Hypothalamus (tissue), 51 donors: Measurements from ENCODE around the gene ALOX15B.
A peak's percentile ranks its signal among the peaks of the same experiment; 100 is the strongest.
"Not testable (repeated sequence)": the region's sequence is repeated elsewhere in the genome, so short reads cannot be mapped to it uniquely, and the experiment has no call there.

Experiments used
- DNase-seq, 51 donors: peaks; one replicate each; lab custom pipeline; 2025; lab: John Stamatoyannopoulos, UW

ALOX15B gene

GRCh38 chr17:8059131-8059530 lies 20.3 kb downstream of the ALOX15B start:
- DNase-seq: no peak

GRCh38 chr17:8060274-8060673 lies 21.4 kb downstream of the ALOX15B start:
- peak in 28 of 51 donors; percentile 3 to 81 (median 31) for DNase-seq

GRCh38 chr17:8061851-8062250 lies 23.0 kb downstream of the ALOX15B start:
- not testable (repeated sequence) for DNase-seq

DNA sequence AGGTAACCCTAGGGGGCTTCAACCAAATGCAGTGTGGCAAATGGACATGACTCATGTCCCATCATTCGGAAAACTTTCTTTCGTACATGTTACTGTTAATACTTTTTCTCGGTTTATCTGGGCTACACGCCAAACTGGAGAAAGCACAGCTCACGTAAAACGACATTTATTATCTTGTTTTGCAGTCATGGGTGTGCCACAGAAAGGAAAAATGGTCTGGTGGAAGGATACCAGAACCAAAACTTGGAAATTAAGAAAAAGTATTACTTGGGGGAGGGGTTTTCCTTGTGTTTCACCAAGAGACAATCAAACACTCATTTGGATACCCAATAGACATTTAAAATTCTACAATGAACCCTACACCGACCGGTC lies 23.6 kb downstream of the ALOX15B start:
- no peak for DNase-seq

DNA sequence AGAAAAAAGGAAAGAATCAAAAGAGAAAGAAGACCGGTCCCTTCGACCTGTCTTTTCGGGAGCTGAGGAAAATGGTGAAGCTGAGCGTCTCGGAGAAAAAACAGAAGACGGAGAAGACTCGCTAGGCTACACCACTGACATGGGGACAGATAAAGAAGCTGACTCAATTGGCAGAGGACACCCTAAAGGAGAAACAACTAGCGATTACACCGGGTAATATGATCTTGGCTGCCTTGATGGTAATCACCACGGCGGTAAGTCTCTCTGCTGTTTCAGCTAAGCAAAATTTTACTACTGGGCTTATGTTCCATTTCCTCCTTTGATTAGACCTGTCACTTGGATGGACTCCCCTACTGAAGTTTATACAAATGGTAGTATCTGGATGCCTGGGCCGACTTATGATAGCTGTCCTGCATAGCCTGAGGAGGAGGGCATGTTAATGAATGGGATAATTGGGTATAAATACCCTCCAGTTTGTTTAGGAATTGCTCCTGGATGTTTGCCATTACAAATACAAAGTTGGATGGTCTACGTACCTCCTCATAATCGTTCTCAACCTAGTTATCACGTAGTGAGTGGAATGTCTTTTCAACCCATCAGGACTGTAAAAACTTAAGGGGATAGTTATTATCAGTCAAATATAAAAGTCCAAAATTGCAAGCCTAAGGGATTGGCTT lies 24.1 kb downstream of the ALOX15B start:
- no peak for DNase-seq

DNA sequence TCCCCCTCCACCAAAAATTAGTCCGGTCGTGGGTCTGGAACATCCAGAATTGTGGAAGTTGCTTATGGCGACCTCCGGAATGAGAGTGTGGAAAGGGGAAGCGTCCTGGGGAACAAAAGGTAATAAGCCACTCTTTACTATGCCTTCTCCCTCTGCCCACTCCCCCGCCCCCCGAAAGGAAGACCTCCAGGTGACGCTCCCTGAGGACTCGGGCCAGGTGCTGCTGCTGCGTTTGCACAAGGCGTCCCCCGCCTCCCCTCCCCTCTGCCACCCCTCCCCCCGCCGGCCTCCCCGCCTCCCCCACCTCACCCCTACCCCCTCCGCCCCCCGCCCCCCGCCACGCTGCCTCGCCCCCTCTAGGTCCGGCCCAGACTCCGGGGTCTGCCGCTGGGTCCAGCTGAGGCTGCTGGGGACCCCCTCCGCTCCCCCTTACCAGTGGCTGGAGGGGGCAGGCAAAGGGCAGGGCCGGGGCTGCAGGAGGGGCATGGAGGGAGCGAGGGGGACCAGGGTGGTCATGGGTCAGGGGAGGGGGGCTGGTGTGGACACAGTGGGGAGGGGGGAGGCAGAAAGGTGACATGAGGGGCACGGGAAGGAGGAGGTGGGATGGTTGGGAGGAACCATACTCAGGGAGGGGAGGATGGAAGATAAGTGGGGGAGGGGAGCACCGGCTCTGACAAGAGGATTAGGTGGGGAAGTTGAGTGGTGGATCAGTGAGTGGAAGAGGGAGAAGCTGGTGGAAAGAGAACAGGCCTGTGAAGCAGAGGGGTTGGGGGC lies 25.1 kb downstream of the ALOX15B start:
- no peak for DNase-seq

DNA sequence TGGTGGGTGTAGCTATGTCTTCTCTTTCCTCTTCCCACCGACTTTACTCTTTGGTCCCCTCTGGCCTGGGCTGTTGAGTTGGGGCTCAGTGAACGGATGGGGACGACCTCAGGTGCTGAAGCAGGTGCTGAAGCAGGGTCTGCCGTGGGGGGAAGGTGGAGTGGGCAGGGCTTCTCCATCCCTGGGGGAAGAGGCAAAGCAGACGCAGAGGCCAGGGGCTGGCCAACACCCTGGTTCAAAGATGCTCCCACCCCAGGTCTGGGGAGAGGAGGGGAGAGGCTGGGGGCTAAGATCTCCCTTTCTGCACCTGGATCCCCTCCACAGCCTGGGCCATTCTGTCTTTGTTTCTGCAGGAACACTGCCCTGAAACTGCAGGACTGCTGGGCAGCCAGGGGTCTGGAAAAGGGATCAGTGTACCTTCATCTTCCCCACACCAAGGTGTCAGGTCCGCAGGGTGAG lies 25.7 kb downstream of the ALOX15B start:
- DNase-seq: no peak

- no peak for DNase-seq
Observed at GRCh38 chr17:8066841-8067775, 28.2 kb downstream of the ALOX15B start.

- DNase-seq: no peak
Observed at GRCh38 chr17:8067806-8068205, 28.9 kb downstream of the ALOX15B start.

- DNase-seq: no peak
Observed at GRCh38 chr17:8068736-8069586, 30.1 kb downstream of the ALOX15B start.

- no peak for DNase-seq
Observed at GRCh38 chr17:8069587-8069860, 30.7 kb downstream of the ALOX15B start.

- DNase-seq: no peak
Observed at GRCh38 chr17:8071496-8071895, 32.6 kb downstream of the ALOX15B start.

GRCh38 chr17:8072341-8072728 lies 33.5 kb downstream of the ALOX15B start:
- no peak for DNase-seq

- no peak for DNase-seq
Observed at GRCh38 chr17:8072729-8073461, 34.0 kb downstream of the ALOX15B start.

DNA sequence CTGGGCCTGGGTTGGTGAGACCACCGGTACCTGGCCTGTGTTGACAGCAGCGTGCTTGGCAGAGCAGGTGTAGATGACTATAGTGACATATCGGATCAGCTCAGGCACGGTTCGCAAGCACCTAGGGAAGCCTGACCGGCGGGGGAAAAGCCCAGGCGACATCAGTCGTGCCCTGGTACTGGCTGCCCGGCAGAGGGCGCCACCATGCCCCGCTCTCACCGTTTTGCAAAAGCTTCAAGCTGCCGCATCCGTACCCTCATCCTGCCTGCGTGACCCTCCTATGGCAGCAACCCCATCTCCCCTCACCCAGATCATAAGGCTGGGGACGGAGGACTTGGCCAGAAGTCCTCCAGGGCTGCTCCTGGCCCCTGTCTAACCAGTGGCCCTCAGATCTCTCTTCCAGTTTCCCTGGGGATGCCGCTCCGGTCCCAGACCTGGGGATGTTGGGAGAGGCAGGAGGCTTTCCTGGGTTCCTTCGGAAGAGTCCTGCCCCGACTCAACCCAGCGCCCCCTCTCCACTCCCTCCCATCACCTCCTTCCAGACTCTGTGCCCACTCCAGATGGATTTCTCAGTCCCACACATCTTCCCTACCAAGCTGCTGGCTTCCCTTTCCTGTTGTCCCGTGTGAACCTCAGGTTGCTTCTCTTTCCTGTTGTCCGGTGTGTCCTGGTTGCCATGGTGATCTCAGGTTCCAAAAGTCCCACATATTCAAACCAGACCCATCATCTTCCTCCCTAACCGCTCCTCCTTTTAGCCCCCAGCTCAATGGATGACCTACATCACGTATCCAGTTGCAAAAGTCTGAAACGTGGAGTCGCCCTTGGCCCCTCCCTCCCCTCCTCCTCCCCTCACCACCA lies 35.0 kb downstream of the ALOX15B start:
- peak in 25 of 51 donors; percentile 5 to 62 (median 18) for DNase-seq

DNA sequence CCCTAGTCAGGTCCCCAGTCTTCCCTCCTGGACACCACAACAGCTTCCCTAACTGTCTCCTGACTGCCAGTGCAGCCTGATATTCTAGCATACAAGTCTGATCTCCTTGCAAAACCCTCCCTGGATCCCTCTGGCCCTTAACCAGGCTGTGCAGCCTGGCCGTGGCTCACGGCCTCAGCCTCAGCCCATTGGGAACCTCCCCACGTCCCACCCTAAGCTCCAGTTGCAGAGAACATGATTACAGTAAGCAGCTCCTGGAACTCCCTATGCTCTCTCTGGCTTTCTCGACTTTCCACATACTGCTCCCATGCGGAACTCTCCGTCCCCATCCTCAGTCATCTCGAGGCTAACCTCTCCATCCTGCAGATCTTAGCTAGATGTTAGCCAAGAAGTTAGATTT lies 35.7 kb downstream of the ALOX15B start:
- DNase-seq: no peak

DNA sequence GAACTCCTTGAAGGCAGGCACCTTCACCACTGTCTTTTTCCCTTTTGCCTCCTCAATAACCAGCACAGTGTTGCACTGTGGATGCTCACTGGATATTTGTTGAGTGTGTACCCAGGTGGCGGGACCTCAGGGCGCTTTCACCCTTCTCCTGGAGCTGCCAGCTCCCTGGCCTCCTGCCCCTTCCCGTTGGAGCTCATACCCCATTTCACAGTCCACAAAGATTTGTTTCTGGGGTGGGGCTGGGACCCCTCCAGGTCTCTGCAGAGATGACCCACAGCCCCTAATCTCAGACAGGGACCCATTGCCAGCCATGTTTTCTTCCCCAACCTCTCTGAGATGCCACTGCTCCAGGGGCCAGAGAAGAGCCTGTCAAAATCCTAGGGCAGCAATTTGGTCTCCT lies 36.2 kb downstream of the ALOX15B start:
- DNase-seq: no peak

DNA sequence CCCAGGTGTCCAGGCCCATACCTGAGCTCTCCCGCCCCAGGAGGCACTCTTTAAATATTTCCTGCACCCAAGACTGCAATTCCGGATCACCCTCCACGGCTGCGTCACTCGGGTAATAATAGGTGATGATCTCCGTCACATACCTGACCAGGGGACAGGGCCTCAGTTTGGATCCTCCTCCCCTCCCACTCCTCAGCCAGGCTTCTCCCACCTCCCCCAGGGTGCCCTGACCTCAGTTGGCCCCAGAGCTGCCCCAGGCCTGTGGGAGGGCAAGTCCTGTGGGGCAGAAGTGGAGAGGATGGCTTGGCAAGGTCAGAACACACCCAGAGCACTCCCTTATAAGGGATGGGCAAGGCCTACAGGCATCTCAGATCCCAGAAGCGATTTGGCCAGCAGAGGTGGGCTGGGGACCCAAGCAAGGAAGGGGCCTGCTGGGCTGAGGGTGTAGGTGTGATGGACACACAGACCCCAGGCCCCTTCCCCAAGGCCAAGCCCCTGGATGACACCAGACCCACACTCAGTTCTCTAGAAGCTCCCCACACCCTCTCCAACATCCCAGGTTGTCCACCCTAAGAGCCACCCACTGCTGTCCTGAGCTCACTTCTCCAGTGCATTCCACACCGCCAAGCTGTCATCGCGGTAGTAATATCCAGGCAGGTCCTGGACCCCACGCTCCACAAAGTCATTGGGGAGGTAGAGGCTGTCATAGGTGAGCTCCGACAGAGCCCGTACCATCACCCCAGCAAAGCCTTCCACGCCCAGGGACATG lies 36.9 kb downstream of the ALOX15B start:
- no peak for DNase-seq
